Esophagus squamous epithelium (tissue), 4 donors: ENCODE data around the gene RMI2.

Source experiments
- POLR2A ChIP-seq, 4 donors: fragments of 450-650 bp; IDR thresholded peaks; one replicate each; pipeline ENCODE4 v1.6.1; 2017; ENCODE audit warnings: antibody characterized with exemption in 4 of 4, mild to moderate bottlenecking in 4 of 4, moderate library complexity in 3 of 4
- TF ChIP-seq, protein P1 (sequence below), 6 experiments: fragments of 450-650 bp in 4 of 6; fragments of 200-600 bp in 2 of 6; sonication (generic) in 2 of 6; IDR thresholded peaks; one replicate each; pipeline ENCODE4 v1.5.1; 2016 to 2019; ENCODE audit warnings: antibody characterized with exemption in 6 of 6, mild to moderate bottlenecking in 4 of 6, moderate library complexity in 4 of 6

DNA sequence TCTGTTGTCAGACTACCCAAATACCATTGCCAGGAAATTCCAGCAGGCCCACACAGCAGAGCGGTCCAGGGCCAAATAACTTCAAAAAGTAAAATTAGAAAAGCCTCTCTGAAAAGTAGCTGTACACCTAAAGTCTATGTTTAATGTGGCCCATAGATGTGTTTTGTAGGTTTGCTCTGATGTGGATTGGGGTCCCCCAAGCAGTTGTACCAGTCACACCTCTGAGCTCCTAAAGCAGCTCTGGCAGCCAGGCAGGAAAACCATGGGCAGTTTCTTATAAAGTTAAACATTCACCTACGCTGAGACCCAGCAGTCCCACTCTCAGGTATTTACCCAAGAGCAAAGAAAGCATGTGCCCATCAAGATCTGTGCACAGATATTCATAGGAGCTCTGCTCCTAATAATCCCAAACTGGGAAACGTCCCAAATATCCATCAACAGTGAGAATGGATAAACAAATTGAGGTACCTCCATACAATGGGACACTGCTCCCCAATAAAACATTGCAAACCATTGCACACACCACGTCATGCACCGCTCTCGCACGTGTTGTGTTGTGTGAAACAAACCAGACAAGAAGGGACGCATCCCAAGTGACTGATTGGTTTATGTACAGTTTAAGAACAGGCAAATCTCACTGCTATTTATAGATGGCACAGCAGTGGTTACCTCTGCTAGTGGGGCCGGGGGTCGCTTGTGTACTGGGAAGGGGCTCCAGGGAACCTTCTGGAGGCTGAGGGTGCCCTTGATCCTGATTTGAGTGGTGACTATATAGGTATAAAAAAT is 48.4 kb upstream of the RMI2 start:
- TF ChIP-seq, protein P1, sequence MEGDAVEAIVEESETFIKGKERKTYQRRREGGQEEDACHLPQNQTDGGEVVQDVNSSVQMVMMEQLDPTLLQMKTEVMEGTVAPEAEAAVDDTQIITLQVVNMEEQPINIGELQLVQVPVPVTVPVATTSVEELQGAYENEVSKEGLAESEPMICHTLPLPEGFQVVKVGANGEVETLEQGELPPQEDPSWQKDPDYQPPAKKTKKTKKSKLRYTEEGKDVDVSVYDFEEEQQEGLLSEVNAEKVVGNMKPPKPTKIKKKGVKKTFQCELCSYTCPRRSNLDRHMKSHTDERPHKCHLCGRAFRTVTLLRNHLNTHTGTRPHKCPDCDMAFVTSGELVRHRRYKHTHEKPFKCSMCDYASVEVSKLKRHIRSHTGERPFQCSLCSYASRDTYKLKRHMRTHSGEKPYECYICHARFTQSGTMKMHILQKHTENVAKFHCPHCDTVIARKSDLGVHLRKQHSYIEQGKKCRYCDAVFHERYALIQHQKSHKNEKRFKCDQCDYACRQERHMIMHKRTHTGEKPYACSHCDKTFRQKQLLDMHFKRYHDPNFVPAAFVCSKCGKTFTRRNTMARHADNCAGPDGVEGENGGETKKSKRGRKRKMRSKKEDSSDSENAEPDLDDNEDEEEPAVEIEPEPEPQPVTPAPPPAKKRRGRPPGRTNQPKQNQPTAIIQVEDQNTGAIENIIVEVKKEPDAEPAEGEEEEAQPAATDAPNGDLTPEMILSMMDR (IDR thresholded peaks at IDR 0.05), result no peak
- no peak for TF ChIP-seq POLR2A (IDR thresholded peaks at IDR 0.05)
